CD4-positive, alpha-beta T cell treated with Interleukin-2 at 100 ng/mL for 4 hours (primary cell): ENCODE results near the gene KIF1C.

Source experiments
- DNase-seq: peaks from one replicate; pipeline ENCODE4 v3.0.0-alpha.2; 2020; ENCODE audit warnings: low spot score

Gene KIF1C

GRCh38 chr17:4997302-4998026 is at the start of gene KIF1C, which contains the start of gene INCA1:
Gene KIF1C (plus strand): TSS chr17:4997950. CDS start chr17:5000247, 2,297 bp downstream.
Gene INCA1 (minus strand): TSS chr17:4997522. CDS start chr17:4994437, 3,085 bp downstream.
- peak; percentile 91 for DNase-seq

- DNase-seq: peak; percentile 95
Observed at GRCh38 chr17:4948166-4948930, 49.4 kb upstream of the KIF1C start, which contains the start of gene PFN1. Gene PFN1 (minus strand): TSS chr17:4948530. CDS start chr17:4948394, 136 bp downstream.

DNA sequence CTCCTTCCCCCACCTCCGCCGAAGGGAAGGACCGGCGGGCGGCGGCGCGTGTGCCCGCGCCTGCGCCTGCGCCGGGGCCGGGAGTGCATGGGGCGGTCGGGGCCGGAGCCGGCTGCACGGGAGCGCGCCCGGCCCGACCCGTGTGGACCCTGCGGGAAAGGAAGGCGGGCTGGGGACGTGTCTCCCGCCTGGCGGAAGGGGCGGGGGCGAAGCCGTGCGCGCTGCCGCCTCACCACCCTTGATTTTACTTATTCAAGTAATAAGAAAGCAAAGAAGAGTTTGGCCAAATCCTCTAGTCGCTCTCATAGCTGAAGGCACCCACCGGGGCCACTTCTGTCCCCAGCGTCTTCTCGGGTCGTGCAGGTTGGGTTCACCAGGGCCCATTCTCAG is 48.8 kb upstream of the KIF1C start:
- DNase-seq: peak; percentile 71

DNA sequence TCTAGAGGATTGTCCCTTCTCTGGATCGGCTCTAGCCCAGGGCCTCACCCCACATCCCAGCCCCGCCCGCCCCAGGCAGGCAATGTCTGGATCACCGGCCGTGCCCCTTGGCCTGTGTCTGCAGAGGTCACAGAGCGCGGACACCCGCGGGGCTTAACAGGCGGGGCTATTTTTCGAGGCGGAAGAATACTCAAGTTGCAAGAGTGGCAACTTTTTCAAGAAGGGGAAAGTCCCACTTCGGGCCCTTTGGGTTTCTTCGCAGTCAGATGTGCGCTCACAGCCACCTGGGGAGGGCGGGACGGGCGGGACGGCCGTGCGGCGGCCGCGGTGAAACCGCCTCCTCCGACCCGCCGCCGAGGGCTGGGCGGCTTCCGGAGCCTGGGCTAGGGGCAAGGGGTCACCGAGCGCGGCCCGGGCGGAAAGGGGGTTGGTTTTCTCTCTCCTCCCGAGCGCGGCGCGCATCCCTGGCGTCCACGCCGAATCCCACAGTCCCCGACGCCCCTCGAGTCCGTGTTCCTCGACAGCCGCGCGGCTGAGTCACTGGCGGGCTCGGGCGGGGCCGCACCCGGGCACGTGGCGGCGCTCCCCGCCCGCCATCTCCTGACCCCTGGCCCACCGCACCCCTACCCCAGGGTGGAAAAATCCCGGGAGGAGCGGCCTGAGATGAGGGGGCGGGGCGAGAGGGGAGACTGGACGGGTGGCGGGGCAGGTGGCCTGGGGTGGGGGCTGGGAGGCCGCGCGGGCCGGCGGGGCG is 48.3 kb upstream of the KIF1C start:
- DNase-seq: peak; percentile 88

DNA sequence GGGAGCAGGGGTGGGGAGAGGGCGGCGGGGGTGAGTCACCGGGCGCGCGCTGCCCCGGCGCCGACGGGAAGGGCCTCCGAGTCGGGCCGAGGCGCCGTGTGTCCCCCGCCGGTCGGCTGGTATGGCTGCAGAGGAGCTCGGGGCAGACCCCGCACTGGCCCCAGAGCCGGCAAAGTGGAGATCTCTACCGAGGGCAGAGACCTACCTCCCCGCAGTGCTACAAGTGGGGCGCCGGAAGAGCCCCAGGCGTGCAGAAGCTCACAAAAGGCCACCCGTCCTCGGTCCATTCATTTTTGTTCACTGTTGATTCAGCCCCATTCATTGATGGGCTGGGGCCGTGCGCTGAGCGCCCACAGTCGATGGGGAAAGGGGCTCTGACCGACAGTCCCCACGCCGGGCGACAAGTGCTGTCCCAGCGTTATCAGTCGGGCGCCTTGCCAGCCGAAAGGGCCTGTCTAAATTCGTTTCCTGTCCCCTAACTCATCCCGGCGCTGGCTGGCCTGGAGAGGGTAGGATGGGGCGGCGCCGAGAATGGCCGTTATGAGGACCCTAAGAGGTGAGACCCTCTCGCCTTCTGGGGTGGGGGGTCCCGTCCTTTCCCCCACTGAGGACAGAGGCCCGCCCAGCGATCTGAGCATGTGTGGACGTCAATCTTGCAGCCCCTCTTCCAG is 47.5 kb upstream of the KIF1C start:
- no peak for DNase-seq

GRCh38 chr17:4950746-4951204 is 47.0 kb upstream of the KIF1C start, which contains the start of gene ENO3:
Gene ENO3 (plus strand): TSS chr17:4951119. CDS start chr17:4951830, 711 bp downstream.
- DNase-seq: no peak

- no peak for DNase-seq
Observed at GRCh38 chr17:4951486-4951885, 46.3 kb upstream of the KIF1C start.

DNA sequence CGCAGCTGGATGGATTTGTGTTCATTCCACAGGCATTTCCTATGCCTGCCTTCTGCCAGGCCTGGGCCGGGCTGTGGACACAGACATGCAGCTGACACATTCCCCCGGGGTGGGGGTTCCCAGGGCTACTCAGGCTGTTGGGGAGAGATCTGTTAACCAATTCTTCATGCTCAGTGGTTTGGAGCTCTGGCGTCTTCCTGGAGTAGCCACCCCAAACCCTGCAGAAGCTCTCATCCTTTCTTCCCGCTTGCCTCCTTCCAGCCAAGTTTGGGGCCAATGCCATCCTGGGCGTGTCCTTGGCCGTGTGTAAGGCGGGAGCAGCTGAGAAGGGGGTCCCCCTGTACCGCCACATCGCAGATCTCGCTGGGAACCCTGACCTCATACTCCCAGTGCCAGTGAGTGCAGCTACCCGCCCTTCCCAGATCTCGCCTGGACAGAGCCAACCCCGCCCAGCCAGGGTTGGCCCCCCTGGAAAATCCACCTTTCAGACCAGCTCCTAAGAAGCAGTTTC is 44.2 kb upstream of the KIF1C start:
- DNase-seq: no peak

- no peak for DNase-seq
Observed at GRCh38 chr17:4955091-4955490, 42.7 kb upstream of the KIF1C start.

DNA sequence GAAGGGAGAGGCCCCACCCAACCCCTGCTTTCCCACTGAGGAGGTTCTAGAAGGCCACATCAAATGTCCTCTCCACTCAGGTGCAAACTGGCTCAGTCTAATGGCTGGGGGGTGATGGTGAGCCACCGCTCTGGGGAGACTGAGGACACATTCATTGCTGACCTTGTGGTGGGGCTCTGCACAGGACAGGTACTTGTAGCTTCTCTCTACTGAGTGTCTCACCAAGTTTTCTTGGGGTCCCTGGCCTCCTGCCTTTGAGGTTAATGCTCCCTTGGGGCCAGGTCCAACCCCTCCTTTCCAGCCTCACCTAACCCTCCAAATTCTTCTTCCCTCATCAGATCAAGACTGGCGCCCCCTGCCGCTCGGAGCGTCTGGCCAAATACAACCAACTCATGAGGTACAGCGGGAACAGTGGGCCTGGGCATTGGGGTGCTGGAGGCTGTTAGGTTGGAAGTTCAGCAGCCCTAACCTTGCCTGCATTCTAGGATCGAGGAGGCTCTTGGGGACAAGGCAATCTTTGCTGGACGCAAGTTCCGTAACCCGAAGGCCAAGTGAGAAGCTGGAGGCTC is 41.2 kb upstream of the KIF1C start:
- peak; percentile 44 for DNase-seq

DNA sequence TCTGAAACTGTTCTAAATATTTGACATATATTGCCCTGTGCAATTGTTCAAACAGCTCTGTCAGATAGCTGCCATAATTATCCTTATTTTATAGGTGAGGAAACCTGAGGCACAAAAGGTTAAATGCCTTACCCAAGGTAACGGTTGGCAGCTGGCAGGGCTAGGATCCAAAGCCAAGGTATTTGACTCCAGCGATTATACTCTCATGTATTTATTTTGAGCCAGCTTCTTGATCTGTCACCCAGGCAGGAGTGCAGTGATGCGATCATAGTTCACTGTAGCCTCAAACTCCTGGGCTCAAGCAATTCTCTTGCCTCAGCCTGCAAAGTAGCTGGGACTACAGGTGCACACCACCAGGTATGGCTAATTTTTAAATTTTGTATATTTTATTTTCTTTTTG is 39.6 kb upstream of the KIF1C start:
- DNase-seq: no peak

- DNase-seq: no peak
Observed at GRCh38 chr17:4959261-4959965, 38.3 kb upstream of the KIF1C start.

DNA sequence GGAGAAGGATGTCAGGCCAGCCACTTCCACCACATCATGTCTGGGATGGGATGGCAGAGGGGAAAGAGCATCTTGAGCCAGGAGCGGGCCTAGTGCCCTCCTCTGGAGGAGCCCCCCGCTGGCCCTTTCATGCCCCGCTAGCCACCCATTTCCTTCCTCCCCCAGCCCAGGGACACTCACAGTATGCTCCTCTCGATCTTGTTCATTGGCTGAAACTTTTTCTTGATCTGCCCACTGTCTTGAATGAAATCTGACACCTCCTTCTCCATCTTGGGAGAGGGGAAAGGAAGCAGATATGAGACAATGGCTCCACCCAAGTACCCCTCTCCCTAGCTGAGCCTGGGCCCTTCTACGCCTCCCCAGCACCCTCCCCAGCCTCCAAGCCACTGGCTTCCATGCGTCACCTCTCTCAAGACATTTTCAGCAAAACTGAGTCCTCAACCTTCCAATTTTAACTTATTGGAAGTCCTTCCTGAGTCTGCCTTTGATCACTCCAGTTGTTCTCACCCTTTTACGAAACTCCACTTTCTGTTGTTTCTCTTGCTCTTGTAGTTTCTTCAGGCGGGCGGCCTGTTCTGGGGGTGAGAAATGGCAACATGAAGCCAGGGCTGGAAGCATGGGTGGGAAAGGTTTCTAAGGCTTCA is 37.3 kb upstream of the KIF1C start:
- DNase-seq: no peak

DNA sequence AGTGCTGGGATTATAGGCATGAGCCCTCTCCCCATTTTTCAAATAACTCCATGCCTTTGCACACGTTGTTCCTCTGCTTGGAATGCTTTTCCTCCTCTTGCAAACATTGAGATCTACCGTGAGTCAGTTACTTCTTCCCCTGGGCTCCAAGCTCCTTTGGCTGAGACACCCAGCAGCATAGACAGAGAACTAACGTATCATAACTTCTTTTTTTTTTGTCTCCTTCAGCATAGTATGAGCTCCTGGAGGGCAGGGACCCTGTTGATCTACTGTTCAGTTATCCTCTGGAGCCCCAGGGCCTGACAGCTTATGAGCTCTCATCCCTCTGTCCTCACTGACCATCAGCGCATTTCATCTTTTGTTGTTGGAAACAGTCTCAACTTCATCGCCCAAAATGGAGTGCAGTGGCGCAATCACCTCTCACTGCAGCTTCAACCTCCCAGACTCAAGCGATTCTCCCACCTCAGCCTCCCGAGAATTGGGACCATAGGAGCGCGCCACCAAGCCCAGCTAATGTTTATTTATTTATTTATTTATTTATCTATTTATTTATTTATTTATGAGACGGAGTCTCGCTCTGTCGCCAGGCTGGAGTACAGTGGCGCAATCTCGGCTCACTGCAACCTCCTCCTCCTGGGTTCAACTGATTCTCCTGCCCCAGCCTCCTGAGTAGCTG is 32.3 kb upstream of the KIF1C start:
- DNase-seq: no peak

DNA sequence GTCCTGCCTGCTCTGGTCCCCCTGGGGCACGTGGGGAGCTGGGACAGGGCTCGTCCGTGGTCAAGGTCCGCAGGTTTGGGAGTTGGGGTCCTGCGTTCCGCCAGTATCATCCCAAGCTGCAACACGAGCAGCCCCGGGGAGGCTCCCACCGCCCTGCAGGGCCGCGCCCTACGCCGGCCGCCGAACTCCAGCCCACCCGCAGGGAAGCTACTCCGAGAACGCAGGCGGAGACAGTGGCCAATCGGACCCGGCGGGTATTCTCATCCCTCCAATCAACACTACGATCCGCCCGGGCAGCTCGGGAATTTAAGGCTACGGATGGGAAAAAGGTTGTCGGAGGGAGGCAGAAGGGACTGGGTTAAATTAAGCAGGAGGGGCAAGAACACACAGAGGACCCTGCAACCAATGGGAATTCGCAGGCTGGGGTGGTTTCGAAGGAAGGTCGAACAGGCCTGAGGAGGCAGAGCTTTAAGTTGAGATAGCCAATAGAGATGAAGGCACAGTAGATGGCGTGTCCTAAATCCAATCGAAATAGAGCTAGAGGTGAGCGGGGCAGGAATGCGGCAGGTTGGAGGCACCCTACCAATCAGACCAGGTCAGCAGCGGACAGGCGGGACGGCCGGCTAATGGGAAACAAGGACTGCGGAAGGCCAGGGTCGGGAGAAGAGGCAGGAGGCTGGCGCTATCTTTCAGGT is 30.8 kb upstream of the KIF1C start:
- DNase-seq: peak; percentile 99

GRCh38 chr17:4967539-4968485 is 29.9 kb upstream of the KIF1C start, which contains the start of gene SPAG7:
Gene SPAG7 (minus strand): TSS chr17:4967817. CDS start chr17:4967804, 13 bp downstream.
- peak; percentile 96 for DNase-seq

GRCh38 chr17:4968486-4969046 is 29.2 kb upstream of the KIF1C start:
- DNase-seq: no peak
